AG10803 (cell line): ENCODE results near the gene RAB40B.

Experiments
- DNase-seq: peaks from one replicate; pipeline ENCODE4 v3.0.0; 2010; ENCODE audit warnings: low read depth
- H3K4me3 ChIP-seq: 2 replicates; pipeline ENCODE4 v1.5.1; 2011; ENCODE audit warnings: mild to moderate bottlenecking, low read length, control low read depth
- CTCF ChIP-seq: conservative IDR thresholded peaks from 2 replicates; pipeline ENCODE4 v1.5.1; 2011; ENCODE audit warnings: mild to moderate bottlenecking, low read length, control low read depth, inconsistent platforms

The RAB40B gene

GRCh38 chr17:82616021-82616711 lies 82.3 kb downstream of the RAB40B start:
- no peak for TF ChIP-seq CTCF
- H3K4me3 ChIP-seq = no peak overlapping the region
- no peak for DNase-seq

GRCh38 chr17:82615084-82616020 lies 83.1 kb downstream of the RAB40B start:
- no peak for DNase-seq
- TF ChIP-seq CTCF = no peak

GRCh38 chr17:82614095-82614631 lies 84.3 kb downstream of the RAB40B start:
- no peak overlapping the region for H3K4me3 ChIP-seq
- no peak for DNase-seq
- TF ChIP-seq CTCF = no peak

More at GRCh38 chr17:82615084-82616020, 83.1 kb downstream of the RAB40B start:
- H3K4me3 ChIP-seq = no peak overlapping the region

- H3K4me3 ChIP-seq = no peak overlapping the region
- DNase-seq = no peak
- no peak for TF ChIP-seq CTCF
Measured at GRCh38 chr17:82613283-82614094, 85.0 kb downstream of the RAB40B start.

- peak; percentile 49 for DNase-seq
- TF ChIP-seq CTCF = no peak
- no peak overlapping the region for H3K4me3 ChIP-seq
Measured at GRCh38 chr17:82611140-82612058, 87.1 kb downstream of the RAB40B start.

- H3K4me3 ChIP-seq = no peak overlapping the region
- no peak for TF ChIP-seq CTCF
- DNase-seq = no peak
Measured at GRCh38 chr17:82609655-82610054, 88.8 kb downstream of the RAB40B start.
